ENCODE results near the gene ART4. TPM values are rescaled to one million over a fixed set of nuclear protein-coding genes. Genes with fewer than 3 reads are reported as not detected.

ART4 gene
- total RNA-seq, 1 donor from 2014 or later = 0.98 TPM

GRCh38 chr12:14852880-14853279 lies 9.6 kb upstream of the ART4 start:
- no peak overlapping the region for H3K27ac ChIP-seq
- H3K4me1 ChIP-seq = peaks cover 28% of the 10 kb centered on the region
- no peak for TF ChIP-seq POLR2A (IDR thresholded peaks at IDR 0.05)
- no peak for TF ChIP-seq CTCF (IDR thresholded peaks at IDR 0.05)
- no peak for TF ChIP-seq POLR2AphosphoS5 (IDR thresholded peaks at IDR 0.05; ENCODE audit: insufficient read depth in 1 of 2, low read depth in 1 of 2)
- no peaks in the 10 kb centered on the region for H3K9me3 ChIP-seq
- no peaks in the 10 kb centered on the region for H3K36me3 ChIP-seq
- DNase-seq (ENCODE audit: extremely low spot score in 2 of 2) = no peak
- no peak overlapping the region for H3K4me3 ChIP-seq
- no peaks in the 10 kb centered on the region for H3K27me3 ChIP-seq
- intact Hi-C loops (cut with DNase I) = no loop called here

GRCh38 chr12:14850929-14851663 lies 7.8 kb upstream of the ART4 start:
- Histone ChIP-seq H3K36me3 (no peaks in the 10 kb centered on the region), H3K9me3 (no peaks in the 10 kb centered on the region), H3K27ac (peak overlapping the region; percentile 4), H3K27me3 (no peaks in the 10 kb centered on the region), H3K4me3 (no peak overlapping the region), H3K4me1 (peaks cover 41% of the 10 kb centered on the region)
- TF ChIP-seq CTCF (IDR thresholded peaks at IDR 0.05) (no peak), POLR2A (IDR thresholded peaks at IDR 0.05) (no peak), POLR2AphosphoS5 (IDR thresholded peaks at IDR 0.05; ENCODE audit: insufficient read depth in 1 of 2, low read depth in 1 of 2) (no peak)
- DNase-seq (ENCODE audit: extremely low spot score in 2 of 2) = no peak
- intact Hi-C loops (cut with DNase I) = no loop called here

GRCh38 chr12:14849661-14850060 lies 6.3 kb upstream of the ART4 start:
- TF ChIP-seq CTCF (IDR thresholded peaks at IDR 0.05) (no peak), POLR2AphosphoS5 (IDR thresholded peaks at IDR 0.05; ENCODE audit: insufficient read depth in 1 of 2, low read depth in 1 of 2) (peak in 1 of 2 donors; percentile 87), POLR2A (IDR thresholded peaks at IDR 0.05) (no peak)

GRCh38 chr12:14846876-14847580 lies 3.7 kb upstream of the ART4 start:
- Histone ChIP-seq H3K4me3 (no peak overlapping the region), H3K27me3 (no peaks in the 10 kb centered on the region), H3K27ac (peak overlapping the region; percentile 31), H3K36me3 (no peaks in the 10 kb centered on the region), H3K4me1 (peaks cover 35% of the 10 kb centered on the region), H3K9me3 (no peaks in the 10 kb centered on the region)
- TF ChIP-seq POLR2AphosphoS5 (IDR thresholded peaks at IDR 0.05; ENCODE audit: insufficient read depth in 1 of 2, low read depth in 1 of 2) (peak in 1 of 2 donors; percentile 45), POLR2A (IDR thresholded peaks at IDR 0.05) (no peak)
- intact Hi-C loops (cut with DNase I) = loop anchor here (5.0 kb wide), 3 partner anchors 45 to 375 kb away; partner anchors contain the start of gene RERG
- DNase-seq (ENCODE audit: extremely low spot score in 2 of 2) = no peak

More at GRCh38 chr12:14849661-14850060, 6.3 kb upstream of the ART4 start:
- no peaks in the 10 kb centered on the region for H3K9me3 ChIP-seq
- peaks cover 48% of the 10 kb centered on the region for H3K4me1 ChIP-seq
- no peaks in the 10 kb centered on the region for H3K36me3 ChIP-seq
- intact Hi-C loops (cut with DNase I) = loop anchor here (5.0 kb wide), 3 partner anchors 43 to 373 kb away; partner anchors contain the start of gene RERG
- H3K4me3 ChIP-seq = no peak overlapping the region
- no peaks in the 10 kb centered on the region for H3K27me3 ChIP-seq
- H3K27ac ChIP-seq = peak overlapping the region; percentile 4
- no peak for DNase-seq (ENCODE audit: extremely low spot score in 2 of 2)

- no peak for DNase-seq (ENCODE audit: extremely low spot score in 2 of 2)
- Histone ChIP-seq H3K4me1 (peaks cover 41% of the 10 kb centered on the region), H3K27me3 (no peaks in the 10 kb centered on the region), H3K27ac (peak overlapping the region; percentile 31), H3K36me3 (no peaks in the 10 kb centered on the region), H3K4me3 (no peak overlapping the region), H3K9me3 (no peaks in the 10 kb centered on the region)
- TF ChIP-seq CTCF (IDR thresholded peaks at IDR 0.05) (no peak), POLR2A (IDR thresholded peaks at IDR 0.05) (no peak)
- intact Hi-C loops (cut with DNase I) = loop anchor here (5.0 kb wide), 3 partner anchors 46 to 376 kb away; partner anchors contain the start of gene RERG
Observed at GRCh38 chr12:14846042-14846587, 2.8 kb upstream of the ART4 start.
